K562 (cell line): ENCODE measurements around the gene MYO1D. TPM values are rescaled to one million over a fixed set of nuclear protein-coding genes. Genes with fewer than 3 reads are reported as not detected.
A peak's percentile ranks its signal among the peaks of the same experiment; 100 is the strongest.

Experiments
- ARID3A ChIP-seq: IDR thresholded peaks from 2 replicates; pipeline ENCODE4 v1.6.1; 2012; ENCODE audit warnings: low read depth, low read length, improper control_type of control experiment, borderline replicate concordance
- ARID4B ChIP-seq: sonication (generic); formaldehyde crosslinking; IDR thresholded peaks from 2 replicates; pipeline ENCODE4 v1.8.0; 2022; ENCODE audit warnings: mild to moderate bottlenecking, missing genetic modification reagents
- CBX5 ChIP-seq: IDR thresholded peaks from 2 replicates; pipeline ENCODE4 v1.6.1; 2014; ENCODE audit warnings: low read depth, borderline replicate concordance
- CREM ChIP-seq: IDR thresholded peaks from 2 replicates; pipeline ENCODE4 v1.6.1; 2014; ENCODE audit warnings: antibody characterized with exemption, low read depth
- CTCFL ChIP-seq: IDR thresholded peaks from 2 replicates; pipeline ENCODE4 v1.6.1; 2011; ENCODE audit warnings: borderline replicate concordance, low read depth, mild to moderate bottlenecking, moderate library complexity, low read length; ENCODE audit not compliant: insufficient read depth, poor library complexity, severe bottlenecking
- ELF4 ChIP-seq: fragments of 450-650 bp; formaldehyde crosslinking; IDR thresholded peaks from 2 replicates; pipeline ENCODE4 v1.4.0; 2022; ENCODE audit warnings: missing genetic modification characterization
- FOSL1 ChIP-seq: fragments of 200-800 bp; sonication (Bioruptor generic); conservative IDR thresholded peaks from 2 replicates; pipeline ENCODE4 v1.6.1; 2016; ENCODE audit warnings: missing genetic modification characterization, missing compliant biosample characterization
- GTF3C2 ChIP-seq: IDR thresholded peaks from 3 replicates; pipeline ENCODE4 v1.6.1; 2011; ENCODE audit warnings: borderline replicate concordance, mild to moderate bottlenecking, moderate library complexity; ENCODE audit not compliant: insufficient read length; ENCODE audit errors: extremely low read depth
- MEIS2 ChIP-seq: fragments of 450-650 bp; IDR thresholded peaks from 2 replicates; pipeline ENCODE4 v1.6.1; 2014; ENCODE audit warnings: mild to moderate bottlenecking; ENCODE audit not compliant: partially characterized antibody
- MIER1 ChIP-seq: fragments of 450-650 bp; IDR thresholded peaks from 2 replicates; pipeline ENCODE4 v1.6.1; 2016; ENCODE audit warnings: antibody characterized with exemption, mild to moderate bottlenecking, low read depth
- ZBTB11 ChIP-seq, 3 experiments: fragments of 200-800 bp in 1 of 3; fragments of 250-450 bp in 1 of 3; fragments of 450-650 bp in 1 of 3; sonication (Bioruptor Pico) in 1 of 3; sonication (Bioruptor generic) in 1 of 3; formaldehyde crosslinking in 1 of 3; IDR thresholded peaks; 2 replicates each; pipeline versions ENCODE4 v1.6.1 to v1.8.0; 2016 to 2022; ENCODE audit warnings: mild to moderate bottlenecking in 2 of 3, missing genetic modification characterization in 2 of 3, missing compliant biosample characterization in 1 of 3, moderate library complexity in 1 of 3
- ZNF184 ChIP-seq: sonication (generic); formaldehyde crosslinking; IDR thresholded peaks from 2 replicates; pipeline ENCODE4 v1.5.0; 2020; ENCODE audit warnings: missing genetic modification reagents
- polyA plus RNA-seq, 8 experiments: library from polyadenylated mRNA; depleted of rRNA in 4 of 8; stranded (reverse) in 5 of 8; unstranded in 3 of 8; fragments of >200 nt; fragmentation: Nextera tagmentation in 2 of 8; fragmentation: Illumina TruSeq in 1 of 8; extraction: Ambion mirVana in 2 of 8; extraction: Trizol in 1 of 8; gene quantifications; 2 replicates each; pipeline versions ENCODE4 v1.2.1 to v1.2.3, GENCODE V29; 2011 to 2014; ENCODE audit warnings: inconsistent platforms in 1 of 8, missing spikeins in 1 of 8
- total RNA-seq, 7 experiments: library from RNA; depleted of rRNA in 6 of 7; stranded (reverse); fragments of >200 nt in 6 of 7; fragmentation: Illumina TruSeq in 2 of 7; extraction: Trizol in 2 of 7; gene quantifications; 2 replicates each; pipeline versions ENCODE4 v1.2.1 to v1.2.3, GENCODE V29; 2011 to 2021; ENCODE audit warnings: low replicate concordance in 1 of 7

Gene MYO1D
- total and polyA plus RNA-seq, 9 of the 15 experiments (the other 6 are each of a cell fraction or from before 2014, with no cell fraction given) = 2.1 to 71.2 (median 45.4) TPM

- no peak for TF ChIP-seq ARID4B (CRISPR knock-in tag)
- TF ChIP-seq GTF3C2 = no peak
- TF ChIP-seq ARID3A = no peak
- no peak for TF ChIP-seq MIER1
- peak; percentile 80 for TF ChIP-seq MEIS2
- TF ChIP-seq FOSL1 = peak; percentile 61
- TF ChIP-seq ZNF184 (CRISPR knock-in tag) = no peak
- peak; percentile 73 for TF ChIP-seq CREM
- TF ChIP-seq ZBTB11 (CRISPR knock-in tag; IDR thresholded peaks at IDR 0.05) = no peak
- TF ChIP-seq CBX5 = no peak
- TF ChIP-seq CTCFL = no peak
- no peak for TF ChIP-seq ELF4 (CRISPR knock-in tag)
Observed at GRCh38 chr17:32894245-32894644, 17.3 kb upstream of the MYO1D start (continued).
